Esophagus muscularis mucosa (tissue), 4 donors: ENCODE data around the gene LRP1. TPM values are rescaled to one million over a fixed set of nuclear protein-coding genes. Genes with fewer than 3 reads are reported as not detected.

Source experiments
- DNase-seq: peaks from one replicate; pipeline ENCODE4 v3.0.0-alpha.2; 2017; ENCODE audit errors: extremely low spot score
- H3K27ac ChIP-seq, 4 donors: fragments of 200-600 bp; sonication (generic); replicated peaks in 1 of 4; 1 replicate in 3 of 4; 2 replicates in 1 of 4; pipeline ENCODE4 v1.5.1; 2016 to 2019; ENCODE audit warnings: mild to moderate bottlenecking in 1 of 4
- H3K27me3 ChIP-seq, 4 donors: fragments of 200-600 bp; sonication (generic); one replicate each; pipeline versions ENCODE4 v1.5.1 to v1.6.0; 2016 to 2019
- H3K36me3 ChIP-seq, 4 donors: fragments of 200-600 bp; sonication (generic); one replicate each; pipeline ENCODE4 v1.5.1; 2016 to 2019
- H3K4me1 ChIP-seq, 4 donors: fragments of 200-600 bp; sonication (generic); one replicate each; pipeline ENCODE4 v1.5.1; 2016 to 2019
- H3K4me3 ChIP-seq, 4 donors: fragments of 200-600 bp; sonication (generic); 1 replicate in 2 of 4; 2 replicates in 2 of 4; pipeline ENCODE4 v1.5.1; 2016 to 2019; ENCODE audit warnings: mild to moderate bottlenecking in 4 of 4, moderate library complexity in 1 of 4
- H3K9me3 ChIP-seq, 4 donors: fragments of 200-600 bp; sonication (generic); 1 replicate in 3 of 4; 2 replicates in 1 of 4; pipeline ENCODE4 v1.5.1; 2016 to 2019
- EP300 ChIP-seq: sonication (generic); formaldehyde crosslinking; IDR thresholded peaks from one replicate; pipeline ENCODE4 v1.6.1; 2017; ENCODE audit warnings: antibody characterized with exemption
- POLR2A ChIP-seq: fragments of 450-650 bp; IDR thresholded peaks from one replicate; pipeline ENCODE4 v1.6.1; 2017; ENCODE audit warnings: antibody characterized with exemption, moderate library complexity, mild to moderate bottlenecking, low read depth
- POLR2AphosphoS5 ChIP-seq, 2 donors: sonication (generic); formaldehyde crosslinking; IDR thresholded peaks; one replicate each; pipeline ENCODE4 v1.6.1; 2017; ENCODE audit warnings: antibody characterized with exemption in 2 of 2
- WGBS: methylation state at CpG from one replicate; pipeline ENCODE4 v1.1.5; 2018; 5-methylcytosine and 5-hydroxymethylcytosine counted together
- intact Hi-C: fragments of 100-400 bp; cut with DNase I; formaldehyde crosslinking; loops from one replicate; pipeline ENCODE4 v1.15.1; 2023
- total RNA-seq, 4 donors: library from RNA; depleted of rRNA; stranded (reverse); fragments of >200 nt; gene quantifications; one replicate each; pipeline versions ENCODE4 v1.1.0 to v1.2.1, GENCODE V29; 2016
- TF ChIP-seq, protein P1 (sequence below), 3 experiments: fragments of 200-600 bp in 2 of 3; fragments of 450-650 bp in 1 of 3; sonication (generic) in 2 of 3; IDR thresholded peaks; one replicate each; pipeline ENCODE4 v1.5.1; 2017 to 2019; ENCODE audit warnings: antibody characterized with exemption in 3 of 3, mild to moderate bottlenecking in 2 of 3, moderate library complexity in 1 of 3

The LRP1 gene
- total RNA-seq, 4 donors from 2014 or later = 203 to 338 (median 250) TPM

GRCh38 chr12:57247041-57247440, 118.8 kb downstream of the LRP1 start:
- no peak for DNase-seq
- Histone ChIP-seq H3K4me1 (peaks cover 19 to 24% (median 20%) of the 10 kb centered on the region in 4 donors), H3K27ac (no peak overlapping the region), H3K27me3 (peaks cover 4 to 60% (median 21%) of the 10 kb centered on the region in 4 donors), H3K36me3 (no peaks in the 10 kb centered on the region), H3K9me3 (no peaks in the 10 kb centered on the region), H3K4me3 (no peak overlapping the region)
- TF ChIP-seq, protein P1, sequence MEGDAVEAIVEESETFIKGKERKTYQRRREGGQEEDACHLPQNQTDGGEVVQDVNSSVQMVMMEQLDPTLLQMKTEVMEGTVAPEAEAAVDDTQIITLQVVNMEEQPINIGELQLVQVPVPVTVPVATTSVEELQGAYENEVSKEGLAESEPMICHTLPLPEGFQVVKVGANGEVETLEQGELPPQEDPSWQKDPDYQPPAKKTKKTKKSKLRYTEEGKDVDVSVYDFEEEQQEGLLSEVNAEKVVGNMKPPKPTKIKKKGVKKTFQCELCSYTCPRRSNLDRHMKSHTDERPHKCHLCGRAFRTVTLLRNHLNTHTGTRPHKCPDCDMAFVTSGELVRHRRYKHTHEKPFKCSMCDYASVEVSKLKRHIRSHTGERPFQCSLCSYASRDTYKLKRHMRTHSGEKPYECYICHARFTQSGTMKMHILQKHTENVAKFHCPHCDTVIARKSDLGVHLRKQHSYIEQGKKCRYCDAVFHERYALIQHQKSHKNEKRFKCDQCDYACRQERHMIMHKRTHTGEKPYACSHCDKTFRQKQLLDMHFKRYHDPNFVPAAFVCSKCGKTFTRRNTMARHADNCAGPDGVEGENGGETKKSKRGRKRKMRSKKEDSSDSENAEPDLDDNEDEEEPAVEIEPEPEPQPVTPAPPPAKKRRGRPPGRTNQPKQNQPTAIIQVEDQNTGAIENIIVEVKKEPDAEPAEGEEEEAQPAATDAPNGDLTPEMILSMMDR (IDR thresholded peaks at IDR 0.05) = no peak
- TF ChIP-seq POLR2AphosphoS5 (IDR thresholded peaks at IDR 0.05) = no peak
- TF ChIP-seq POLR2A = no peak
- TF ChIP-seq EP300 = no peak
- WGBS = 87% methylated on average over 1 of the region's 1 CpG
- intact Hi-C loops = no loop called here

GRCh38 chr12:57248934-57249742, 120.9 kb downstream of the LRP1 start:
- DNase-seq = no peak
- intact Hi-C loops = no loop called here
- TF ChIP-seq POLR2A (no peak), EP300 (no peak), POLR2AphosphoS5 (IDR thresholded peaks at IDR 0.05) (no peak)
- TF ChIP-seq, protein P1 (IDR thresholded peaks at IDR 0.05) = no peak

DNA sequence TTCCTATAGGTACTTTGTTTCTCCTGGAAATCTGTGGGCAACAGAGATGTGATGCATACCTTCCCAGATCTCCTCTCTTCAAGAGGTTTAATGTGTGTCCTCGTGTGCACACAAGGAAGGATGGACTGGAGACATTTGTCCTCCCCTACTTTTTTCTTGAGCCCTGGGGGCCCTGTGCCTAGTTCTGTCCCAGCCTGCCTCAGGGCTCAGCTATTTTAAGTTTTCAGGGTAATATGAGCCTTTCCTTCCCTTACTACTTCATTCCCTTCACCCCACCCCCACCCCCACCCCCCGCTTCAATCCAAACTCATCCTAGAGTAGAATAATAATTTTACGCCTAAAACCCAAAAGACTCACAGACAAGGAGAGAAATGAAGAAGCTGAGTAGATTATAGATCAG, 122.3 kb downstream of the LRP1 start:
- TF ChIP-seq POLR2AphosphoS5 (IDR thresholded peaks at IDR 0.05) (no peak), EP300 (no peak), POLR2A (no peak)
- TF ChIP-seq, protein P1 (IDR thresholded peaks at IDR 0.05) = no peak
- DNase-seq = no peak
- WGBS = 78% methylated on average over 3 of the region's 3 CpGs
- H3K9me3 ChIP-seq = no peaks in the 10 kb centered on the region
- intact Hi-C loops = no loop called here
- peaks cover 1 to 17% (median 12%) of the 10 kb centered on the region in 4 donors for H3K36me3 ChIP-seq
- H3K27ac ChIP-seq = no peak overlapping the region
- no peaks in the 10 kb centered on the region for H3K4me1 ChIP-seq
- no peak overlapping the region for H3K4me3 ChIP-seq
- peaks cover 0 to 25% (median 2%) of the 10 kb centered on the region in 4 donors for H3K27me3 ChIP-seq

More at GRCh38 chr12:57248934-57249742, 120.9 kb downstream of the LRP1 start:
- Histone ChIP-seq H3K27ac (no peak overlapping the region), H3K27me3 (peaks cover 0 to 39% (median 3%) of the 10 kb centered on the region in 4 donors), H3K4me3 (no peak overlapping the region), H3K9me3 (no peaks in the 10 kb centered on the region), H3K36me3 (peaks cover 0 to 3% (median 2%) of the 10 kb centered on the region in 4 donors), H3K4me1 (peaks cover 0 to 3% (median 0%) of the 10 kb centered on the region in 4 donors)
- WGBS = 85% methylated on average over 7 of the region's 7 CpGs

GRCh38 chr12:57250956-57251355, 122.7 kb downstream of the LRP1 start, which contains the start of gene STAC3:
Gene STAC3 (minus strand): TSS chr12:57251187. CDS start chr12:57249636, 1,551 bp downstream.
- Histone ChIP-seq H3K27me3 (peaks cover 0 to 22% (median 2%) of the 10 kb centered on the region in 4 donors), H3K4me1 (no peaks in the 10 kb centered on the region), H3K9me3 (no peaks in the 10 kb centered on the region), H3K27ac (no peak within 1 kb of the TSS), H3K36me3 (peaks cover 4 to 21% (median 16%) of the 10 kb centered on the region in 4 donors), H3K4me3 (no peak within 1 kb of the TSS)
- no peak for DNase-seq
- intact Hi-C loops = no loop called here
- 52% methylated on average over 7 of the region's 7 CpGs for WGBS
- TF ChIP-seq, protein P1 (IDR thresholded peaks at IDR 0.05) = no peak
- no peak for TF ChIP-seq POLR2A
- TF ChIP-seq EP300 = no peak
- TF ChIP-seq POLR2AphosphoS5 (IDR thresholded peaks at IDR 0.05) = no peak
